Endothelial cell of umbilical vein (primary cell): Measurements from ENCODE around the gene TOMM20. TPM values are rescaled to one million over a fixed set of nuclear protein-coding genes. Genes with fewer than 3 reads are reported as not detected.

ENCODE experiments used
- BruUV-seq: library from RNA; stranded (reverse); fragments of 400-500 nt; replicated peaks from 2 replicates; lab custom pipeline; 2021; lab: Mats Ljungman, UMichigan
- CTCF ChIA-PET: fragments of 300-600, 350-600 bp; sonication (Branson Sonifier 250); formaldehyde crosslinking; loops from one replicate; lab custom pipeline; 2021; ENCODE audit warnings: antibody characterized with exemption, inconsistent platforms; lab: Charles Lee
- POLR2A ChIA-PET: fragments of 300-600, 350-600 bp; sonication (Branson Sonifier 250); formaldehyde crosslinking; loops from one replicate; lab custom pipeline; 2021; ENCODE audit warnings: antibody characterized with exemption, inconsistent platforms; lab: Charles Lee
- DNase-seq: peaks from one replicate; pipeline ENCODE4 v3.0.0-alpha.2; 2011; ENCODE audit warnings: low read depth, low spot score
- FAIRE-seq: peaks from 2 replicates; lab custom pipeline; 2011; peaks lifted over from hg19 to GRCh38; lab: Jason Lieb, UNC
- H2AFZ ChIP-seq: 2 replicates; pipeline ENCODE4 v1.6.0; 2012; ENCODE audit warnings: low read depth, low read length, control low read depth, inconsistent platforms
- H3K27ac ChIP-seq: 2 replicates; pipeline ENCODE4 v1.5.1; 2011; ENCODE audit warnings: low read depth, mild to moderate bottlenecking, control low read depth, low read length, moderate library complexity; ENCODE audit not compliant: insufficient read depth
- H3K27me3 ChIP-seq, 2 experiments: 2 replicates each; pipeline versions ENCODE4 v1.6.0 to v1.6.1; 2011; ENCODE audit warnings: low read length in 2 of 2, mixed read lengths in 1 of 2; ENCODE audit not compliant: control insufficient read depth in 2 of 2, insufficient read depth in 2 of 2
- H3K36me3 ChIP-seq, 2 experiments: 2 replicates in 1 of 2; 3 replicates in 1 of 2; pipeline ENCODE4 v1.5.1; 2011; ENCODE audit warnings: low read length in 2 of 2, mild to moderate bottlenecking in 1 of 2, moderate library complexity in 1 of 2; ENCODE audit not compliant: control insufficient read depth in 2 of 2, insufficient read depth in 2 of 2; ENCODE audit errors: extremely low read depth in 1 of 2
- H3K4me1 ChIP-seq: 3 replicates; pipeline ENCODE4 v1.5.1; 2011; ENCODE audit warnings: mild to moderate bottlenecking, low read length; ENCODE audit not compliant: control insufficient read depth, insufficient read depth; ENCODE audit errors: extremely low read depth
- H3K4me2 ChIP-seq: 2 replicates; pipeline ENCODE4 v1.6.1; 2011; ENCODE audit warnings: low read length, control low read depth, mixed read lengths; ENCODE audit not compliant: insufficient read depth
- H3K4me3 ChIP-seq, 3 experiments: fragments of 200-600 bp in 1 of 3; sonication (generic), shearing (Covaris generic) in 1 of 3; replicated peaks in 1 of 3; 2 replicates each; pipeline ENCODE4 v1.5.1; 2011 to 2016; ENCODE audit warnings: control low read depth in 3 of 3, low read length in 3 of 3, mild to moderate bottlenecking in 2 of 3, inconsistent platforms in 1 of 3, low read depth in 1 of 3, moderate library complexity in 1 of 3; ENCODE audit not compliant: insufficient read depth in 1 of 3
- H3K79me2 ChIP-seq: 2 replicates; pipeline ENCODE4 v1.6.0; 2012; ENCODE audit warnings: low read length, inconsistent platforms; ENCODE audit not compliant: control insufficient read depth, insufficient read depth
- H3K9ac ChIP-seq: replicated peaks from 2 replicates; pipeline ENCODE3; 2011; ENCODE audit warnings: low read length, control low read depth; ENCODE audit not compliant: insufficient read depth; ENCODE audit errors: extremely low read depth
- H3K9me1 ChIP-seq: replicated peaks from 3 replicates; pipeline ENCODE4 v1.6.0; 2011; ENCODE audit warnings: mild to moderate bottlenecking, low read length; ENCODE audit not compliant: control insufficient read depth, insufficient read depth; ENCODE audit errors: extremely low read depth
- H3K9me3 ChIP-seq: replicated peaks from 2 replicates; pipeline ENCODE4 v1.5.1; 2012; ENCODE audit warnings: low read length, inconsistent platforms; ENCODE audit not compliant: control insufficient read depth, insufficient read depth
- H4K20me1 ChIP-seq: replicated peaks from 2 replicates; pipeline ENCODE3; 2011; ENCODE audit warnings: mild to moderate bottlenecking, low read length; ENCODE audit not compliant: control insufficient read depth, insufficient read depth; ENCODE audit errors: extremely low read depth
- CTCF ChIP-seq, 2 donors: IDR thresholded peaks; 1 replicate in 1 of 2; 2 replicates in 1 of 2; pipeline ENCODE4 v1.5.1; 2011; ENCODE audit warnings: low read length in 2 of 2, mild to moderate bottlenecking in 2 of 2, moderate library complexity in 2 of 2, control low read depth in 1 of 2, inconsistent platforms in 1 of 2, low read depth in 1 of 2; ENCODE audit not compliant: insufficient read depth in 1 of 2; ENCODE audit errors: extremely low read depth in 1 of 2
- EZH2 ChIP-seq: IDR thresholded peaks from 2 replicates; pipeline ENCODE4 v1.6.1; 2012; ENCODE audit warnings: borderline replicate concordance, low read depth, mild to moderate bottlenecking, moderate library complexity, low read length, inconsistent platforms; ENCODE audit not compliant: severe bottlenecking
- FOS ChIP-seq: IDR thresholded peaks from 2 replicates; pipeline ENCODE4 v1.6.1; 2011; ENCODE audit warnings: mild to moderate bottlenecking, low read length, moderate library complexity, borderline replicate concordance; ENCODE audit not compliant: insufficient read depth
- GATA2 ChIP-seq: IDR thresholded peaks from 2 replicates; pipeline ENCODE4 v1.7.0; 2011; ENCODE audit warnings: low read depth, mild to moderate bottlenecking, moderate library complexity, mixed read lengths, low read length; ENCODE audit not compliant: insufficient read length, insufficient read depth
- JUN ChIP-seq: IDR thresholded peaks from 2 replicates; pipeline ENCODE4 v1.6.1; 2011; ENCODE audit warnings: borderline replicate concordance, low read depth; ENCODE audit not compliant: insufficient read length, insufficient read depth
- MAX ChIP-seq: IDR thresholded peaks from 2 replicates; pipeline ENCODE4 v1.6.1; 2011; ENCODE audit not compliant: insufficient read depth, insufficient read length
- MYC ChIP-seq: IDR thresholded peaks from one replicate; pipeline ENCODE4 v1.6.1; 2011; ENCODE audit warnings: mild to moderate bottlenecking, low read depth, low read length
- POLR2A ChIP-seq: IDR thresholded peaks from 2 replicates; pipeline ENCODE4 v1.6.1; 2012; ENCODE audit warnings: low read depth, mild to moderate bottlenecking, control low read depth, low read length
- POLR2AphosphoS5 ChIP-seq: IDR thresholded peaks from 2 replicates; pipeline ENCODE4 v1.6.1; 2012; ENCODE audit warnings: low read depth, mild to moderate bottlenecking, control low read depth, low read length, moderate library complexity; ENCODE audit not compliant: insufficient read depth
- dilution Hi-C: fragments of 300-500 bp; cut with MboI; formaldehyde crosslinking; loops from one replicate; pipeline ENCODE4 v1.15.0; 2019; ENCODE audit warnings: low sequenced_read_pairs; ENCODE audit not compliant: extremely low pct_ligation_motif_present
- intact Hi-C: fragments of 100-400 bp; cut with micrococcal nuclease; formaldehyde crosslinking; loops from one replicate; pipeline ENCODE4 v1.10.0; 2022
- polyA plus RNA-seq, 4 experiments: library from polyadenylated mRNA; depleted of rRNA in 3 of 4; stranded (reverse) in 3 of 4; unstranded in 1 of 4; fragments of >200 nt; gene quantifications; 2 replicates each; pipeline versions ENCODE4 v1.2.1 to v1.2.3, GENCODE V29; 2011 to 2012; ENCODE audit warnings: missing spikeins in 1 of 4
- total RNA-seq: library from RNA; stranded (reverse); gene quantifications from 2 replicates; pipeline ENCODE4 v1.2.3, GENCODE V29; 2021

The TOMM20 gene
- total and polyA plus RNA-seq, 2 donors (not counting 3 experiments of a cell fraction or from before 2014, with no cell fraction given): 42.5 to 98.4 TPM

GRCh38 chr1:235156265-235156664 lies 27.6 kb upstream of the TOMM20 start:
- no peaks in the 10 kb centered on the region for H3K27me3 ChIP-seq
- no peaks in the 10 kb centered on the region for H3K9me1 ChIP-seq
- H3K4me1 ChIP-seq: peaks cover 4% of the 10 kb centered on the region
- no peak overlapping the region for H3K4me2 ChIP-seq
- dilution Hi-C loops (no loop called here), intact Hi-C loops (no loop called here)
- no peaks in the 10 kb centered on the region for H4K20me1 ChIP-seq
- BruUV-seq: no TSS peak
- no peak for FAIRE-seq
- no peak for TF ChIP-seq MAX
- TF ChIP-seq POLR2AphosphoS5: no peak
- no peak for TF ChIP-seq POLR2A
- TF ChIP-seq EZH2: no peak
- no peak for TF ChIP-seq JUN
- peaks cover 28% of the 10 kb centered on the region for H3K79me2 ChIP-seq
- H3K4me3 ChIP-seq: no peak overlapping the region
- H3K9ac ChIP-seq: no peak overlapping the region
- POLR2A ChIA-PET: interaction anchor here (0.6 to 0.7 kb wide), 2 partner anchors 10 to 320 kb away, joined by 4 read pairs; no protein-coding TSS in a partner anchor
- no peak overlapping the region for H3K27ac ChIP-seq
- no peak for DNase-seq
- CTCF ChIA-PET: interaction anchor here (0.7 to 1.3 kb wide), 5 partner anchors 11 to 260 kb away, joined by 3 to 5 read pairs (median 3); no protein-coding TSS in a partner anchor
- H2AFZ ChIP-seq: no peak overlapping the region
- H3K36me3 ChIP-seq: peaks cover 11 to 12% of the 10 kb centered on the region in 2 experiments
- no peaks in the 10 kb centered on the region for H3K9me3 ChIP-seq

GRCh38 chr1:235152235-235152634 lies 23.6 kb upstream of the TOMM20 start:
- H3K4me2 ChIP-seq: no peak overlapping the region
- no peak overlapping the region for H3K9ac ChIP-seq
- POLR2A ChIA-PET: no interaction called here
- H3K79me2 ChIP-seq: peaks cover 3% of the 10 kb centered on the region
- H3K4me3 ChIP-seq: no peak overlapping the region
- H3K27ac ChIP-seq: no peak overlapping the region
- intact Hi-C loops: no loop called here
- CTCF ChIA-PET: interaction anchor here (0.7 kb wide), 1 partner anchor 663 kb away, joined by 4 read pairs; no protein-coding TSS in a partner anchor
- no peaks in the 10 kb centered on the region for H3K9me3 ChIP-seq
- TF ChIP-seq JUN (no peak), CTCF (IDR thresholded peaks at IDR 0.05; ENCODE audit: extremely low read depth in 1 of 2, insufficient read depth in 1 of 2, low read depth in 1 of 2, low read length in 2 of 2) (no peak), FOS (no peak), EZH2 (no peak), POLR2A (no peak), GATA2 (no peak), MYC (no peak), POLR2AphosphoS5 (no peak), MAX (no peak)
- no peaks in the 10 kb centered on the region for H3K9me1 ChIP-seq
- no peaks in the 10 kb centered on the region for H4K20me1 ChIP-seq
- no peaks in the 10 kb centered on the region for H3K27me3 ChIP-seq
- dilution Hi-C loops: no loop called here
- BruUV-seq: no TSS peak
- H3K4me1 ChIP-seq: no peaks in the 10 kb centered on the region
- DNase-seq: no peak
- FAIRE-seq: no peak
- no peak overlapping the region for H2AFZ ChIP-seq
- H3K36me3 ChIP-seq: peaks cover 7 to 9% of the 10 kb centered on the region in 2 experiments
